Neural cell (in vitro differentiated cells): ENCODE measurements around the gene CKLF. TPM values are rescaled to one million over a fixed set of nuclear protein-coding genes. Genes with fewer than 3 reads are reported as not detected.

Source experiments
- H2AFZ ChIP-seq: fragments of 200-600, 300-800 bp; sonication (generic), shearing (Covaris generic); 2 replicates; pipeline ENCODE4 v1.6.0; 2014; ENCODE audit warnings: low read depth, mild to moderate bottlenecking, antibody characterized with exemption, low read length, moderate library complexity
- H3F3A ChIP-seq: fragments of 200-600 bp; shearing (Covaris generic); 2 replicates; pipeline ENCODE4 v1.6.1; 2016; ENCODE audit warnings: mild to moderate bottlenecking, moderate library complexity, mixed read lengths, antibody characterized with exemption, low read length; ENCODE audit not compliant: insufficient read depth, poor library complexity, severe bottlenecking
- H3K27ac ChIP-seq: fragments of 200-600, 300-800 bp; sonication (generic), shearing (Covaris generic); 2 replicates; pipeline ENCODE4 v1.5.1; 2014; ENCODE audit warnings: mild to moderate bottlenecking, low read length, moderate library complexity
- H3K27me3 ChIP-seq: fragments of 300-800, 200-600 bp; sonication (generic), shearing (Covaris generic); 2 replicates; pipeline ENCODE4 v1.6.0; 2014; ENCODE audit warnings: mild to moderate bottlenecking, low read depth, low read length, moderate library complexity; ENCODE audit not compliant: insufficient read depth
- H3K36me3 ChIP-seq: fragments of 300-800, 200-600 bp; sonication (generic), shearing (Covaris generic); 2 replicates; pipeline ENCODE4 v1.5.1; 2014; ENCODE audit warnings: mild to moderate bottlenecking, antibody characterized with exemption, low read length, moderate library complexity; ENCODE audit not compliant: insufficient read depth
- H3K4me2 ChIP-seq: fragments of 300-800, 200-600 bp; sonication (generic), shearing (Covaris generic); 2 replicates; pipeline ENCODE4 v1.6.0; 2014; ENCODE audit warnings: mild to moderate bottlenecking, low read length
- H3K4me3 ChIP-seq: fragments of 300-800, 200-600 bp; sonication (generic), shearing (Covaris generic); 2 replicates; pipeline ENCODE4 v1.5.1; 2014; ENCODE audit warnings: mild to moderate bottlenecking, low read length, moderate library complexity
- H3K79me2 ChIP-seq: fragments of 200-600 bp; shearing (Covaris generic); replicated peaks from 2 replicates; pipeline ENCODE4 v1.6.0; 2014; ENCODE audit warnings: mild to moderate bottlenecking, low read length, moderate library complexity; ENCODE audit not compliant: insufficient read depth
- H3K9ac ChIP-seq: fragments of 300-800, 200-600 bp; sonication (generic), shearing (Covaris generic); 2 replicates; pipeline ENCODE4 v1.6.1; 2016; ENCODE audit warnings: mild to moderate bottlenecking, low read length, mixed read lengths
- H3K9me2 ChIP-seq: fragments of 200-600 bp; shearing (Covaris generic); 2 replicates; pipeline ENCODE4 v1.6.1; 2016; ENCODE audit warnings: mild to moderate bottlenecking, low read length, mixed read lengths; ENCODE audit not compliant: insufficient read depth
- H3K9me3 ChIP-seq: fragments of 200-600, 300-800 bp; sonication (generic), shearing (Covaris generic); 2 replicates; pipeline ENCODE4 v1.6.1; 2016; ENCODE audit warnings: mild to moderate bottlenecking, mixed run types, low read length, moderate library complexity, mixed read lengths
- H4K20me1 ChIP-seq: fragments of 200-600 bp; shearing (Covaris generic); 2 replicates; pipeline ENCODE4 v1.6.1; 2016; ENCODE audit warnings: mild to moderate bottlenecking, mixed run types; ENCODE audit not compliant: insufficient read depth
- EP300 ChIP-seq: fragments of 450-650 bp; conservative IDR thresholded peaks from 2 replicates; pipeline ENCODE4 v1.6.1; 2014; ENCODE audit warnings: antibody characterized with exemption, mild to moderate bottlenecking, moderate library complexity; ENCODE audit not compliant: poor library complexity, severe bottlenecking
- EZH2 ChIP-seq: fragments of 200-600, 300-800 bp; shearing (Covaris generic), sonication (generic); IDR thresholded peaks from 2 replicates; pipeline ENCODE4 v1.6.1; 2014; ENCODE audit warnings: antibody characterized with exemption, low read length, borderline replicate concordance, mild to moderate bottlenecking; ENCODE audit not compliant: insufficient read depth, poor library complexity, severe bottlenecking
- MXI1 ChIP-seq: fragments of 450-650 bp; conservative IDR thresholded peaks from 2 replicates; pipeline ENCODE4 v1.6.1; 2014; ENCODE audit warnings: antibody characterized with exemption, mild to moderate bottlenecking; ENCODE audit not compliant: poor library complexity, severe bottlenecking
- POLR2AphosphoS5 ChIP-seq: IDR thresholded peaks from 2 replicates; pipeline ENCODE4 v1.6.1; 2012
- RAD21 ChIP-seq: fragments of 450-650 bp; conservative IDR thresholded peaks from 2 replicates; pipeline ENCODE4 v1.6.1; 2014; ENCODE audit warnings: antibody characterized with exemption, mild to moderate bottlenecking, moderate library complexity
- SMC3 ChIP-seq: fragments of 450-650 bp; conservative IDR thresholded peaks from 2 replicates; pipeline ENCODE4 v1.6.1; 2014; ENCODE audit warnings: antibody characterized with exemption, mild to moderate bottlenecking, moderate library complexity; ENCODE audit not compliant: poor library complexity
- TAF1 ChIP-seq: IDR thresholded peaks from 2 replicates; pipeline ENCODE4 v1.6.1; 2012; ENCODE audit warnings: low read depth
- polyA plus RNA-seq: library from polyadenylated mRNA; depleted of rRNA; stranded (reverse); fragments of >200 nt; gene quantifications from 2 replicates; pipeline ENCODE4 v1.2.3, GENCODE V29; 2014
- TF ChIP-seq, protein P1 (sequence below): fragments of 450-650 bp; IDR thresholded peaks from 2 replicates; pipeline ENCODE4 v1.5.1; 2014; ENCODE audit warnings: antibody characterized with exemption, mild to moderate bottlenecking, moderate library complexity; ENCODE audit not compliant: poor library complexity, severe bottlenecking
- TF ChIP-seq, protein P2 (sequence below): IDR thresholded peaks from 2 replicates; pipeline ENCODE4 v1.6.1; 2012; ENCODE audit warnings: borderline replicate concordance

CKLF gene
- polyA plus RNA-seq, 1 donor from 2014 or later: 40.8 TPM

DNA sequence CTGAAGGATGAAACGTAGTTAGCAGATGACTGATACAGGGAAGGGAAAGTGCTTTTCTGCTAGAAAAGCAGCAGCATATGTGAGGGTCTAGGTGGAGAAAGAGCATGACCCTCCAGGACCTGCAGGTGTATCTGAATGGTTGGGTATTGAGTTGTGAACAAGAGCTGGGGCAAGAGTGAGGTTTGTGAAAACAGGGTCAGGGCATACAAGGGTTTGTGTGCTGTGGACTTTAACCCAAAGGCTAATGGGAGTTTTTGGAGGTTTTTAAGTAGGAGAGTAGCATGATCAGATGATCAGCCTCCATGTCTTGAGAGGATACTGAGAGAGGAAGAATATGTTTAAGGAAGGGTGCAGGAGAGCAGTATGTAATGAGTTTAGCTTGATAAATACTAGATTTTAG, 7.7 kb downstream of the CKLF start:
- no peak for TF ChIP-seq SMC3
- no peak for TF ChIP-seq POLR2AphosphoS5
- TF ChIP-seq, protein P1, sequence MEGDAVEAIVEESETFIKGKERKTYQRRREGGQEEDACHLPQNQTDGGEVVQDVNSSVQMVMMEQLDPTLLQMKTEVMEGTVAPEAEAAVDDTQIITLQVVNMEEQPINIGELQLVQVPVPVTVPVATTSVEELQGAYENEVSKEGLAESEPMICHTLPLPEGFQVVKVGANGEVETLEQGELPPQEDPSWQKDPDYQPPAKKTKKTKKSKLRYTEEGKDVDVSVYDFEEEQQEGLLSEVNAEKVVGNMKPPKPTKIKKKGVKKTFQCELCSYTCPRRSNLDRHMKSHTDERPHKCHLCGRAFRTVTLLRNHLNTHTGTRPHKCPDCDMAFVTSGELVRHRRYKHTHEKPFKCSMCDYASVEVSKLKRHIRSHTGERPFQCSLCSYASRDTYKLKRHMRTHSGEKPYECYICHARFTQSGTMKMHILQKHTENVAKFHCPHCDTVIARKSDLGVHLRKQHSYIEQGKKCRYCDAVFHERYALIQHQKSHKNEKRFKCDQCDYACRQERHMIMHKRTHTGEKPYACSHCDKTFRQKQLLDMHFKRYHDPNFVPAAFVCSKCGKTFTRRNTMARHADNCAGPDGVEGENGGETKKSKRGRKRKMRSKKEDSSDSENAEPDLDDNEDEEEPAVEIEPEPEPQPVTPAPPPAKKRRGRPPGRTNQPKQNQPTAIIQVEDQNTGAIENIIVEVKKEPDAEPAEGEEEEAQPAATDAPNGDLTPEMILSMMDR: no peak
- TF ChIP-seq TAF1: no peak
- no peak for TF ChIP-seq EP300
- no peak for TF ChIP-seq EZH2
- TF ChIP-seq, protein P2, sequence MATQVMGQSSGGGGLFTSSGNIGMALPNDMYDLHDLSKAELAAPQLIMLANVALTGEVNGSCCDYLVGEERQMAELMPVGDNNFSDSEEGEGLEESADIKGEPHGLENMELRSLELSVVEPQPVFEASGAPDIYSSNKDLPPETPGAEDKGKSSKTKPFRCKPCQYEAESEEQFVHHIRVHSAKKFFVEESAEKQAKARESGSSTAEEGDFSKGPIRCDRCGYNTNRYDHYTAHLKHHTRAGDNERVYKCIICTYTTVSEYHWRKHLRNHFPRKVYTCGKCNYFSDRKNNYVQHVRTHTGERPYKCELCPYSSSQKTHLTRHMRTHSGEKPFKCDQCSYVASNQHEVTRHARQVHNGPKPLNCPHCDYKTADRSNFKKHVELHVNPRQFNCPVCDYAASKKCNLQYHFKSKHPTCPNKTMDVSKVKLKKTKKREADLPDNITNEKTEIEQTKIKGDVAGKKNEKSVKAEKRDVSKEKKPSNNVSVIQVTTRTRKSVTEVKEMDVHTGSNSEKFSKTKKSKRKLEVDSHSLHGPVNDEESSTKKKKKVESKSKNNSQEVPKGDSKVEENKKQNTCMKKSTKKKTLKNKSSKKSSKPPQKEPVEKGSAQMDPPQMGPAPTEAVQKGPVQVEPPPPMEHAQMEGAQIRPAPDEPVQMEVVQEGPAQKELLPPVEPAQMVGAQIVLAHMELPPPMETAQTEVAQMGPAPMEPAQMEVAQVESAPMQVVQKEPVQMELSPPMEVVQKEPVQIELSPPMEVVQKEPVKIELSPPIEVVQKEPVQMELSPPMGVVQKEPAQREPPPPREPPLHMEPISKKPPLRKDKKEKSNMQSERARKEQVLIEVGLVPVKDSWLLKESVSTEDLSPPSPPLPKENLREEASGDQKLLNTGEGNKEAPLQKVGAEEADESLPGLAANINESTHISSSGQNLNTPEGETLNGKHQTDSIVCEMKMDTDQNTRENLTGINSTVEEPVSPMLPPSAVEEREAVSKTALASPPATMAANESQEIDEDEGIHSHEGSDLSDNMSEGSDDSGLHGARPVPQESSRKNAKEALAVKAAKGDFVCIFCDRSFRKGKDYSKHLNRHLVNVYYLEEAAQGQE: no peak
- TF ChIP-seq MXI1: no peak
- TF ChIP-seq RAD21: no peak
- H3F3A ChIP-seq: no peaks in the 10 kb centered on the region
- H3K9me2 ChIP-seq: no peaks in the 10 kb centered on the region
- H3K4me3 ChIP-seq: no peak overlapping the region
- no peaks in the 10 kb centered on the region for H4K20me1 ChIP-seq
- H3K79me2 ChIP-seq: no peaks in the 10 kb centered on the region
- H3K4me2 ChIP-seq: no peak overlapping the region
- H3K27me3 ChIP-seq: no peaks in the 10 kb centered on the region
- H3K9me3 ChIP-seq: no peaks in the 10 kb centered on the region
- no peaks in the 10 kb centered on the region for H3K36me3 ChIP-seq
- H3K27ac ChIP-seq: no peak overlapping the region
- no peak overlapping the region for H2AFZ ChIP-seq
- no peak overlapping the region for H3K9ac ChIP-seq

DNA sequence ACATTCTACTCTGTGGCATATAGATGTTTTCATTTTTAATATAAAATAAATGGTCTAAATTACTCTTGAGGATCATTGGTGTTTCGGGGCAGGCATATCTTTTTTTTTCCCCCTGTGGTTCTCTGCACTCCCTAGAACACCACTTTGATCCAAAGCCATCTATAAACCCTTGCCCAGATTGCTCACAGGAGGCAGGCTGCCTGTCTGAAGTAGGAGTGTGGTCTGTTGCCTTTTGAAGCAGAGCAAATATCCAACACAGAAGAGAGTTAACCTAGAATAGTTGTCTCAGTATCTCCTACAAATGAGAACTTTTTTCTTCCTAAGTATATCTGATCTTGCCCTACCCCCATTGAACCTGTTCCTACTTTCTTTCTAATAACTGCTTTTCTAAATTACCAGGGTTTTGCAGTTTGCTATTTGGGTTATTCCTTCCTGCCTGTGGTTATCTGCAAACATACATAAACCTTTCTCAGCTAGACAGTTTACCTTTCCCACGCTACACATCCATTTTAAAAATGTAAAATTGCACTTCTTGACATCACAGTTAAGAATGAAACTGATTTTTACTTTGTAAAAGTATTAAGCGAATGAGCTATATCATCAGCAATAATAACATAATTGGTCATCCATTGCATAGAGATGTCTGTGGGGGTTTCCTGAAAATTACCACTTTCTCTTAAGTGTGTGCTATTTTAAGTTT, 9.2 kb downstream of the CKLF start:
- no peaks in the 10 kb centered on the region for H3K36me3 ChIP-seq
- no peaks in the 10 kb centered on the region for H3K9me2 ChIP-seq
- no peak overlapping the region for H2AFZ ChIP-seq
- no peak overlapping the region for H3K9ac ChIP-seq
- no peaks in the 10 kb centered on the region for H3K9me3 ChIP-seq
- H3F3A ChIP-seq: no peaks in the 10 kb centered on the region
- H3K4me3 ChIP-seq: no peak overlapping the region
- no peak overlapping the region for H3K4me2 ChIP-seq
- no peaks in the 10 kb centered on the region for H3K27me3 ChIP-seq
- TF ChIP-seq RAD21 (no peak), MXI1 (no peak), TAF1 (no peak), EP300 (no peak), EZH2 (no peak), SMC3 (no peak), POLR2AphosphoS5 (no peak)
- TF ChIP-seq, protein P1: no peak
- TF ChIP-seq, protein P2: no peak
- no peaks in the 10 kb centered on the region for H3K79me2 ChIP-seq
- no peak overlapping the region for H3K27ac ChIP-seq
- no peaks in the 10 kb centered on the region for H4K20me1 ChIP-seq
